GM18868 (cell line): ENCODE results near the gene SMOC2.
"Not testable (repeated sequence)": the region's sequence is repeated elsewhere in the genome, so short reads cannot be mapped to it uniquely, and the experiment has no call there.

Experiments
- ATAC-seq: cut with Tn5 transposase; IDR thresholded peaks from one replicate; pipeline ENCODE4 v1.9.1; 2021; ENCODE audit warnings: mild to moderate bottlenecking, moderate library complexity; ENCODE audit not compliant: unreplicated experiment

The SMOC2 gene

DNA sequence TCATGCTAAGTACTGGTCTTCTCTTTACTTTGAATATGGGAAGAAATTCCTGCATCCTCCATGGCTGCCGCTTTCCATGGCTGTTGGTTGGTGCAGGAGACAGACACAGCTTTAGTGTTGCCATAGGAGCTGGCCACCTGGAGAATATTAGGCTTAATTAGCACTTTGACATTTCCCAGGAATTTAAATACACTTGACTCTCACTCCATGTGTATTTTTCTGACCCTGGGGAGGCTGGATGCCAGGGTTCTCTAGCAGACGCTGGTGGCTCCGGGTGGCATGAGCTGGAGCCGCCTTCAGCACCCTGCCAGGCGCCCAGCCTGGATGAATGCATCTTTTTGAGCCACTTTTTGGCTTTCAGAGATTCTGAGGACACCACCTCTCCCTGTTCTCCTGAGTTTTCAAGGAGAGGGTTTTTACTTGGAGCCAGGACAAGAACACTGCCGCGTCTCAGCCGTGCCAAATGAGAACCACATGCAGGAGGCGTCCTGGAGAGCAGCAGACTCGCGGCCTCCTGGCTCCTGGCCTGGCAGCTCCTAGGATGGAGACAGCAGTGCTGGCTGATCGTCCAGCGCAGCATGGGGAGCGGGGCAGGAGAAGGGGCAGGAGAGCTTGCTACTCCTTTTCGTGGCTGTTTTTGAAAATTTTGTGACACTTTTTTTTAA is 258.8 kb downstream of the SMOC2 start:
- ATAC-seq: no peak

DNA sequence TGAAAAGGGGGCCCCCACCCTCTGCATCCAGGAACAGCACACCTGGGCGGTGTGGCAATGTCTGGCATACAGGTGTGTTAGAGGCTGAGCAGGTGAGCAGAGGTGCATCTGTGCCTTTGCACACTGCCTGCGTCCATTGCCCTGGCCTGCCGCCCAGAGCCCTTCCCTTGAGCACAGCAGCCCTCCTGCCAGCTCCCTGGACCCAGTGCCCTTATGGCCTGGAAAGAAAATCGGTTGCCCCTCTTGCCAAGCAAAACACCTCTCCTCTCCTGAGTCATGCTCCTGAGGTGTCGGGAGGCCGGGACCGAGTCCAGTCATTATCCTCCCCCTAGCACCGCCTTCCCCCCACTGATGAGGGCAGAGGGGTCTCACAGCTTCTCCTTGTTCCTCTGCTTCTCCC is 259.9 kb downstream of the SMOC2 start:
- no peak for ATAC-seq

DNA sequence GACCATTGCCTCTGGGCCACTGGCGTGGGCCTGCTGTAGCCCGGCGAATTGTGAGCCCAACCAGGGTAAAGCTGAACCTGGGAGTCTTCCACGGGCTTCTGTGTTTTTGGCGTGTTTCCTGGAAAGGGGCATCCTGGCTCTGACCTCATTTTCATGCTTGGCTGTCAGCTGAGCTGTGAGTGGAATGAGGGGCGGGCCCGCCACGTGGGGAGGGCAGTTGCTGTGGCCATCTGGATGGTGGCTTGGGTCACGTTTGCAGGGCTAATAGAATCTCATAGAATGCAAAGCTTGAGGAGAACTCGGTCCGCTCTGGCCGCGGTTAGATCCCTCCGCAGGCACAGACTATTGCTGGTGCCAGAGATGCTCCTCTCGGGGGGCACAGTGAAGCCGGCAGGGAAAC is 263.0 kb downstream of the SMOC2 start:
- ATAC-seq: no peak

DNA sequence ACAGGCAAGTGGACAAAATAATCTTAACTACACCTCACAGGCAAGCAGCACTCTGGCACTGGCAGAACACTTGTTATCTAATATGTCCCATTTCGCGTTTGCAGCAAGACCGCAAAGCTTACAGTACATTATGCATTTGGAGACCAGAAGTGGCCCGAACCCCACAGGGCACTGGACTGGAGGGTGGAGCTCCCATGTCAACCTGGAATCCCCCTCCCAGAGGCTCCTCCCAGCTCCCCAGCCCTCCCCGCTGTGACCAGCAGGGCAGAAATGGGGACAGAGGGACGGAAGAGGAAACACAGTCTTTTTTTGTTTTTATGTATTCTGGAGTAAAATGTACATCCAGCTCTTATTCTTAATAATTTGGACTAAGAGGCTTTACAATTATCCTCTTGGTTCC is 263.7 kb downstream of the SMOC2 start:
- ATAC-seq: no peak

DNA sequence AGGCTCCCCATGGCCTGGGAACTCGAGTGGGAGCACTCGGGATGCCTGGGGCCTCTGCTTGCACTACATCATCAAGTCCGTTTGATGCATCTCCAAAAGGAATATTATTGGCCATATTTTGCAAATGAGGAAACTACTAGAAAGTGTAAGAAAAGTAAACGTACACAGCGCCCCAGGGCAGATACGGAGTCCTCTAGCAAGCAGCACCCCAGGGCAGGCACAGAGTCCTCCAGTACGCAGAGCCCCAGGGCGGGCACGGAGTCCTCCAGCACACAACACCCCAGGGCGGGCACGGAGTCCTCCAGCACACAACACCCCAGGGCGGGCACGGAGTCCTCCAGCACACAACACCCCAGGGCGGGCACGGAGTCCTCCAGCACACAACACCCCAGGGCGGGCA is 264.3 kb downstream of the SMOC2 start:
- not testable (repeated sequence) for ATAC-seq

DNA sequence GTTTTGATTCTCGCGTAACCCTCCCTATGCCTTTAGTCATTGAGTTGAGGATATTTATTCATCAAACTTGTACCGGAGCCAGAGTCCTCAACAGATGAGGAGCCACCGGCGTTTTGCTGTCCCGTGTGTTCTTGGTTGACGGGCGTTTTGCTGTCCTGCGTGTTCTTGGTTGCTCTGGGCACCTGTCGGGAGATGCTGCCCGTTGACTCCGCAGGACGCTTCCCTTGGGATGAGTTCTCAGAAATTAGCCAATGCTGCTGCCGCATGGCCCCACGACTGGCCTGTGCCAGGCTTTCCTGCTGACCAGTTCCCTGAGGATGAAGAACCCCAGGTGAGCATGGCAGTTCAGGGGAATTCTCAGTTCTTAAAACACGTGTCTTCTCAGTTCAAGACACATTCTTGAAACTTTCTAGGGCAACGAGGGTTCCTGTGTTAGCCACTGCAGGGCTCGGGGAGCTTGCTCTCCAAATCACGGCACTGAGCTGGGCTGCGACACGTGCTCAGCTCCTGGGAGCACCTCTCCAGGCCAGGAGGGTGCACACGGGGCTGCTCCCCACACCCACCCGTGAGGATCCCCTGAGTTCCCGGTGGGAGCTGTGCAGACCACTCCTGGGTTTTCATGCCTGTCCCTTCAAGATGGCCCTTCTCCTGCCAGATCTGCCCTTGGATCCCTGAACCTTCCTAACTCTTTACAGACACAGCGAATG is 265.6 kb downstream of the SMOC2 start:
- ATAC-seq: no peak

DNA sequence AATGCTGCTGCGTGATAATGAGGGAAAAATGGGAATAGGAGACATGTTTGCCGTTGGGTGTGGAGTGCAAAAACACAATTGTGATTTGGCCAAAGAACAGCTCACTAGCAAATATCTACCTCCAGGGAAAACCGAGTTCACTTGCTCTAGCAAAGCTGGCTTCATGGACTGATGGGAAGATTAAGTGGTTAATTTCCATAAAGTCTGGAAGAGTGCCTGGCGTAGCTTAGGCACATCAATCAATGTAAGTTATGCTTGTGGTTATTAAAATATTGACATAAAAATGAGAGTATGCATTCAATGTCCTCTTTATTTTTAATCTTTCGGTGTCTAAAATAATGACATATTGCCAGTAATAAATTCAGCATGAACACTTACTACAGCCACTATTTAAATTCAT is 267.5 kb downstream of the SMOC2 start:
- no peak for ATAC-seq

DNA sequence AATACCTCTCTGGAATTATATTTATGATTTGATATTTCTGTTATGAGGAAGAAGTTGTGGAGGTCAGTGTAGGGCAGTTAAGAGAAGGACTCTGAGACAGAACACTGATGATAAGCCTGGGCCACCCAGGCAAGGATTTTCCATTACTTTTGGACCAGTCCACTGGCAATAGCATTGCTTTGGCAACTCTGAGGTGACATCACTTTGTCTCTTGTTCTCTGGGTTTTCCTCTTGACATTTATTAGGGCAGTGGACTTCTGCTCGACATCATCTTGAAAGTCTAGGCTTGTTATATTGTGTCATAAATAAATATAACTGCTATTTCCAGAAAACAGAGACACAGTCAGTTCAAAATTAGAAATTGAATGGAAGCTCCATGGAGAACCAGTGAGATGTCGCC is 268.0 kb downstream of the SMOC2 start:
- ATAC-seq: no peak

DNA sequence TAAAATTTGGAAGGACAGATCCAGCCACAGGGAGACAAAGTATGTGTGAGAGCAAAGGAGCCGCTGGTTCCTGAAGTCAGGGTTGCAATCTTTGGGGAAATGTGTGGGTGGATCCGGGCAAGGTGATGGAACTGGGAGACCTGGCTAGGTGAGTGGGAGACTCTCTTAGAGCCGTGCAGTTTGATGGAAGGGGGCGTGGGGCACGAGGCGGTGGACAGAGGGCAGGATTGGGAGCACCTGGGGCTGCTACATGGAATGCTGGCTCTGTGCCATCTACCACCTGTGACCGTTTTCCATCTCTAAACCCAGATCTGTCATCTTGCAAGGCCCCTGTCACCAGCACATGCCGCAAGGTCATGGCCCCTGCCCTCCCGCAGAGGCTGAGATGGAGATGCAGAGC is 268.4 kb downstream of the SMOC2 start:
- ATAC-seq: no peak

DNA sequence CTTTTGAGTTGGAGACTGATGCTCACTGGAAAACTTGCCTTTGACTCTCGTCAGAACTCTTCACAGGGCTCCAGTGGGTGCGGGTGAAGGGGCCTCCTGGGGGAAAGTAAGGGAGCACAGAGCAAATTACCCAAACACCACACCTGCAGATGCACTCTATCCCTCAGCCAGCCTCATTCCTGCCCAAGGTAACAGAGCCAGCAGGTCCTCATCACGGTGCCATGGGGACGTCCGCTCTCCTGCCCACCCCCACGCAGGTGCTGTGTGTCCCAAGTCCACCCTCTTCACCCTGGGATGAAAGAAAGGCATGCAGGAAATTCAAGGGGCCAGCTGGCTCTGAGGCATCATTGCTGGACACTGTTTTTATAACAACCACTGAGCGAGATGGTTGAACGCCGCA is 269.0 kb downstream of the SMOC2 start:
- ATAC-seq: no peak

DNA sequence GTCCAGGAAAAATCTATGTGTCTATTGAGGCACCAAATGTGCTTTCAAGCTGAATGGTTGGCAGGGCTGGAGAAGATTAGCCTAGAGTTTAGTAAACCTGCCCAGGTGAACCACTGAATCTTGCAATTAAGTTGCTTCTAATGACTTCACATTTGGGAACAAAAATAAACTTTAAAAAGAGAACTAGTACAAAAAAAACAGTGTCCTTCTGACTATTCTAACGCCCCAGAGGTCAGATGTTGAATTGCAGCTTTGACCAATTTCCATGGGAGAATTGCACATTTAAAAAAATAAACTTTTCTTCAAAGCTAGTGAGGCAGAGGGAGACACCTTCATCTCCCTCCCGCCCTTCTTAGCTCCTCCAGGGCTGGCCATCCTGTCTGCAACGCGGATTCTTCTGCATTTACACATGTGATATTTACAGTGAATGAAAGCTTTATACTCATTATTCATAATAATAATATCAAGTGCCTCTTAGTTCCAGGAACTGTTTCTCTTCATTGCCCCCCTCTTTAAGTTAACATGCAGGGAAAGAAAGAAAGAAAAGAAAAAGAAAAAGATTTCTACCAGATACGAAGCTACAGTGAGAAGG is 270.2 kb downstream of the SMOC2 start:
- ATAC-seq: no peak

DNA sequence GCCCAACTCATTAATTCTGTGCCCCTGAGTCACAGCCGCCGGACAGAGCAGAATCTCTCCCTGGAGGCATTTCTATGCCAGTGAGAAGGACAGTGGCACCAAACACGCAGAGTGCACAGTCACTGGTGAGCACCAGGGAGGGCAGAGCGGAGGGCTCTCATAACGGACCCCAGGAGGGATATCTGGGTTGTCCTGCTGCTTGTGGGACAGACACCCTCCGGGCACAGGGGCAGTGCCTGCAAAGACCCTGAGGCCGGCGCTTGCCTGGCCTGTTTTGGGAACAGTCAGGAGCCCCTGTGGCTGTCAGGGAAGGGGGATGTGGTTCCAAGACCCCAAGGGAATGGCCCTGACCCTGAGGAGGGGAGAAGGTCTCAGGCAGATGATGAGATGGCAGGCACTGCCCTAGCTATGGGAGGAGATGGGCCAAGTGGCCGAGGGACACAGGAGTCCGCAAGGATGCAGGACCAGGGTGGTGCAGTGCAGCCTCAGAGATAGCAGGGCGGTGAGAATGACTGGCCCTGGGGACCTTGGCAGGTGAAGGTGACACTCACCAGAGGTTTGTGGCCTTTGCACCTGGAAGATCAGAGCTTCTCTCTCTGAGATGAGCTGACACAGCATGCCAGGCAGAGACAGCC is 270.8 kb downstream of the SMOC2 start:
- no peak for ATAC-seq

DNA sequence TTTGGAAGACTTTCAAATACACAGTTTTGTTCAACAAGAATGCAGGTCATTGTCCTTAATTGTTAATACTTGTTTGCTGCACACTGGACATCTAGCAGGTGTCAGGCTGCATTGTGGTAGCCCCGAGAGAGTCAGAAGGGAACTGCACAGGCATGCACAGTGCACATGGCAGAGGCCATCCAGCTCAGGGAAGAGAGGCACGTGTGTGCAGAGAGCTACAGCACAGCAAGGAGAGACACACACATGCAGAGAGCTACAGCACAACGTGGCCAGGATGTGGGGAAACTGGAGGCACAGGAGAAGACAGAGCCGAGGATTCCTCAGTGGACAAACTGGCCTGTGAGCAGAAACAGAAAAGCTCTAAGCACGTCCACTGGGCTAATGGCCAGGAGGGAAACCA is 272.0 kb downstream of the SMOC2 start:
- ATAC-seq: no peak

DNA sequence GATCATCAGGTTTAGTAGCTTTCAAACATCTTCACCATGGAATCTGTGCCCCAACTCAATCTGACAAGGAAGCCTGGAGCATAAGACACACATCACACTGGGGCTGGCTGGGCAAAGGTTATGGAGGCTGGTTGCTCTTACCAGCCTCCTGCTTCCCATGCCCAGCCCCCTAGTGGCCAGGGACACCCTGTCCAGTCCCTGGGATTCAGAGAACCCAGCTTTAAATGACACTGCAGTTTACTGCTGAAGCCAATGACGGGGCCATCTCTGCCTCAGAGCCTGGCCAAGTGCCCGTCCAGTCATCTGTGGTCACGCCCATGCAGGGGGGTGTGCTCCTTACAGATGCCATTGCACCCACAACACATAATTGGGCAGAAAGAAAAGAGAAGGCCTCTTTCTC is 272.9 kb downstream of the SMOC2 start:
- no peak for ATAC-seq

DNA sequence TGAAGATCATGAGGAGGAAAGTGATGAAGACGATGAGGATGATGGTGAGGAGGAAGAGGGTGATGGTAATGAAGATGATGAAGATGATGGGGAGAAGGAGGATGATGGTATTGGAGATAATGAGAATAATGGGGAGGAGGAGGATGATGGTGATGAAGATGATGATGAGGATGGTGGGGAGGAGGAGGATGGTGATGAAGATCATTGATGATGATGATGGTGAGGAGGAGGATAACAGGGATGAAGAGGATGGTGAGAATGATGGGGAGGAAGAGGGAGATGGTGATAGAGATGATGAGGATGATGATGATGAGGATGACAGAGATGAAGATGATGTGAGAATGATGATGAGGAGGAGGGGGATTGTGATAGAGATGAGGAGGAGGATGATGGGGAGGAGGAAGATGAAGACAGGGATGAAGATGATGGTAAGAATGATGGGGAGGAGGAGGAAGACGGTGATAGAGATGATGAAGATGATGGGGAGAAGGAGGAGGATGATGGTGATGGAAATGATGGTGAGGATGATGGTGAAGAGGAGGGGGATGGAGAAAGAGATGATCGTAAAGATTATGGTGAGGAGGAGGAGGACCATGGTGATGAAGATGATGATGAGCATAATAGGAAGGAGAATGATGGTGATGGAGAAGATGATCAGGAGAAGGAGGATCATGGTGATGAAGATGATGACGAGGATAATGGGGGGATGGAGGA is 273.7 kb downstream of the SMOC2 start:
- ATAC-seq: no peak

DNA sequence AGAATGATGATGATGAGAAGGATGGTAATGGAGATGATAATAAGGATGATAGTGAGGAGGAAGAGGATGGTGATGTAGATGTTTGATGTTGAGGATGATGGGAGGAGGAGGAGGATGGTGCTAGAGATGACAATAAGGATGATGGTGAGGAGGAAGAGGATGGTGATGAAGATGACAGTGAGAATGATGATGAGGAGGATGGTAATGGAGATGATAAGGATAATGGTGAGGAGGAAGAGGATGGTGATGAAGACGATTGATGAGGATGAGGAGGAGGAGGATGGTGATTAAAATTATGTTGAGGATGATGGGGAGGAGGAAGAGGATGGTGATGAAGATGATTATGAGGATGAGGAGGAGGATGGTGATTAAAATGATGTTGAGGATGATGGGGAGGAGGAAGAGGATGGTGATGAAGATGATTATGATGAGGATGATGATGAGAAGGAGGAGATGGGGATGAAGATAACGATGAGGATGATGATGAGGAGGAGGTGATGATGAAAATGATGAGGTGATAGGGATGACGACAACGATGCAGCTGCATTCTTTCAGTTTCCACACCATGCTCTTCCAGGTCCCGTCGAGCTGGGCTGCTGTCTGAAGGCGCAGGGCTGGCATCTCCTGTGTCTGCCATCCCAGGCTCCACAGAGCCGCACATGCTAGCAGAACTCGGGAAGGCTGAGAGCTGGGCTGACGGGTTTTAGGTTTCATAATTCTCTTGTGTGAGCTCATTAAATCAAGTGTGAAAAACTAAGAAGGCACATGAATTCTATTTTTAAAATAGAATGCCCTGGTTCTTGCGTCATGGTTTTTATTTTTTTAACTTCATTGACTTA is 274.9 kb downstream of the SMOC2 start:
- ATAC-seq: no peak

DNA sequence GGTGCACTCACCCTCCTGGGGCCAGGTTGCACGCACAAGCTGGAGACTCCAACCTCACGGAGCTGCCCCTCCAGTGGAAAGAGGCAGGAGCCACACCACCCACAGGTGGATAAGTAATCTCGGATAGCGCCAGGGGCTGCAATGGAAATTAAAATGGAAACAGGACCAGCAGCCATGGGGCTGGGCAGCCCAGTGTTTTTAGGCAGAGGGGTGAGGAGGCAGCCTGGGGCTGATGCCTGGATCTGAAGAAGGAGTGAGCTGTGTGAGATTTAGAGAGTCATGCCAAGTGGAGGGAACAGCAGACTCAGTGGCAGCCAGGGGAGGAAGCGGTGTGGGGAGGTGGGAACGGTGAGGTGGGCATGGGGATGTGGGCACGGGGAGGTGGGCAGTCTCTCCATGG is 275.6 kb downstream of the SMOC2 start:
- no peak for ATAC-seq

DNA sequence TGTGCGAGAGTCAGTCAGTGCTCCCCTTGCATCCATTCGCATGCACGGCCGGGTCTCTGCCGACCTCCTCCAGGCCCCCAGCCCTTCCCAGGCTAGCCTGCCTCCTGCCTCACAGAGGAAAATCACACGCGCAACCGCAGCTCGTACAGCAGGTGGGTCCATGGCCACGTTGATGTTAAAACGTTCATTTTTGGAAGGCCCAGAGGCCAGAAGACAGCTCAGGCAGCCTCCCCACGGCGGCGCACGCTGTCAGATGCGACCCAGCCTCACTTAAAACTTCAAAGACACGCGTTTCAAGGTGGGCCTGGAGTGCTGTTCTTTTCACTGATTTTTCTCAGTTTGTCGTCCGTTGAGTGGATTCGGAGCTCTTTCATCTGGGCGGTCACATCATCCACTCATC is 276.5 kb downstream of the SMOC2 start:
- ATAC-seq: no peak
